ENCODE data around the gene DENND4A. TPM values are rescaled to one million over a fixed set of nuclear protein-coding genes. Genes with fewer than 3 reads are reported as not detected.

DENND4A gene
- total RNA-seq (2014; rRNA removed; shearing (Covaris generic)) = 2.9 and 4.4 TPM in 2 replicates

DNA sequence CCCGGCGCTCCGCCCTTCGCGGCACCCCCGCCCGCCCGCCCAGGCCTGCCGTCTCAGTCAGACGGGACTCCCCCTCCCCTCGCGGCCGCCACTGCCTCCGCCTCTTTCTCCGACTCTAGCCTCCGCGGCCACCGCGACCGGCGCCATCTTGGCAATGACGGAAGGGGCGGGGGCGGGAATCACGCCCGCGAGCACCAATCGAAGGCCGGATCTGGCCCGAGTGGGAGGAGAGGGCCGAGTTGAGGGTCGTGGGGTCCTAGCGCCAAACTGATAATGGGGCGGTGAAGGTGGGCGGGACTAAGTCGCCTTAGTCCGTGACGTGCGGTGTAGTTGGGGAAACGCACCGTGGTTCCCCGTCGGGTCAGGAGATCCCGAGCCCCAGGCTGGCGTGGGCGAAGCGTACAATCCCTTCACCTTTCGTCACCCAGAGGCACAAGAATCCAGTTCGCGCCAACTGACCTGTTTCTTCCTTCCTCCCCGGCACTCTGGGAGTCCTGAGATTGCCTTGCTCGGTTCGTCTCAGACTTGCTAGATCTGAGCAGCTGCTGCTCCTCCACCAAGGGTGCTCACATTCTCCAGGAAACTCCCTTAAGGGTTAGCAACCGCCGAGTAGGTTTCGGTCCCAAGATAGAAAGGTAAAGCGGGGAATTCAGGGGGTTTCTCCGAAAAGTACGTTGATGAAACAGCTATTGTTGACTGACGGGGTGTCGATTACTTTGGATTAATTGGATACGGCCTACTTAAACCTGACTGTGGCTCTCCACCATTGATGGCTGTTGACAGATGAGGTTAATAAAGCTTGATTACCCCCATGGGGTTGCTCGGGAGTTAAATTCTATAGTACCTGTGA, at the start of gene DENND4A:
Gene DENND4A (minus strand): TSS at position 156 of the 850 bp plus-strand sequence. CDS start 35,843 bp downstream, outside the sequence.
- H3K36me3 ChIP-seq (replicated peaks; ENCODE audit: control insufficient read depth, insufficient read depth, low read length) = no peaks in the 10 kb centered on the region
- peak; percentile 93 for DNase-seq
- 0 out of 2 replicates have a peak, but pooled peaks cover 2% of the 10 kb centered on the region for H3K27me3 ChIP-seq (ENCODE audit: control insufficient read depth, insufficient read depth, low read length)
- H3K4me3 ChIP-seq (ENCODE audit: insufficient read depth, low read depth, low read length) = peak within 1 kb of the TSS; percentile 87

GRCh38 chr15:65841121-65841930, 49.2 kb upstream of the DENND4A start:
- Histone ChIP-seq H3K27me3 (ENCODE audit: control insufficient read depth, insufficient read depth, low read length) (no peaks in the 10 kb centered on the region), H3K36me3 (replicated peaks; ENCODE audit: control insufficient read depth, insufficient read depth, low read length) (no peaks in the 10 kb centered on the region), H3K4me3 (ENCODE audit: insufficient read depth, low read depth, low read length) (no peak overlapping the region)
- no peak for DNase-seq

DNA sequence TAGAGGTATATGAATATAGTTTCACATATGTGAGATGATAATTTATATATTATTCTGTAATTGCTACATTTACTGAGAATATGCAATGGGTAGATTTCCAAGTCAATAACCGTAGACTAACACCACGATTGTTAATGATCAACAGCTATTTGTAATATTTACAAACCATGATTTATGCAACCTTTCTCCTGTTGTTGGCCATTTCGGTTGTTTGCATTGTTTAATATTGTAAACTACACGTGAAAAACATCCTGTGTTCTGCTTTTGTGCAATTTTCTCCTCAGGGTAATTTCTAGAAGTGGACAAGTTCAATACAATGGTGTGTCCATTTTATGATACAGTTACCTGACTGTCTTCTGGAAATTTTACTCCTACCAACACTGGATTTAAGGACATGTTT, 47.9 kb upstream of the DENND4A start:
- H3K27me3 ChIP-seq (ENCODE audit: control insufficient read depth, insufficient read depth, low read length) = no peaks in the 10 kb centered on the region
- DNase-seq = no peak
- H3K4me3 ChIP-seq (ENCODE audit: insufficient read depth, low read depth, low read length) = no peak overlapping the region
- H3K36me3 ChIP-seq (replicated peaks; ENCODE audit: control insufficient read depth, insufficient read depth, low read length) = no peaks in the 10 kb centered on the region

GRCh38 chr15:65839354-65839901, 47.3 kb upstream of the DENND4A start:
- Histone ChIP-seq H3K36me3 (replicated peaks; ENCODE audit: control insufficient read depth, insufficient read depth, low read length) (no peaks in the 10 kb centered on the region), H3K27me3 (ENCODE audit: control insufficient read depth, insufficient read depth, low read length) (no peaks in the 10 kb centered on the region), H3K4me3 (ENCODE audit: insufficient read depth, low read depth, low read length) (no peak overlapping the region)
- DNase-seq = no peak

- Histone ChIP-seq H3K27me3 (ENCODE audit: control insufficient read depth, insufficient read depth, low read length) (no peaks in the 10 kb centered on the region), H3K4me3 (ENCODE audit: insufficient read depth, low read depth, low read length) (no peak overlapping the region), H3K36me3 (replicated peaks; ENCODE audit: control insufficient read depth, insufficient read depth, low read length) (no peaks in the 10 kb centered on the region)
- DNase-seq = no peak
These were observed 45.5 kb upstream of the DENND4A start for GRCh38 chr15:65837301-65838294.

DNA sequence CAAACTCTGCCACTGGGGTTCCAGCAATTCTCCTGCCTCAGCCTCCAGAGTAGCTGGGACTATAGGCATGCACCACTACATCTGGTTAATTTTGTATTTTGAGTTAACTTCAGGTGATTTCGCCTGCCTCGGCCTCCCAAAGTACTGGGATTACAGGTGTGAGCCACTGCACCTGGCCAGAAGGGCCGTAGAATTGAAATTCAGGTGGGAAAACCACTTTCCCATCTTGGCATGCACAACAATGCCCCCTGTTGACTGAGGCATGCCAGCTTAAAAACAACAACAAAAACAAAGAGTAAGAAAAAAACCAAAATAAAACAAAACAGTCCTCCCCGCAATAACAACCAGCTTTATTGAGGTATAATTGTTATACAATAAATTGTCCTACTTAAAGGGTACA, 44.6 kb upstream of the DENND4A start:
- no peak overlapping the region for H3K4me3 ChIP-seq (ENCODE audit: insufficient read depth, low read depth, low read length)
- no peaks in the 10 kb centered on the region for H3K36me3 ChIP-seq (replicated peaks; ENCODE audit: control insufficient read depth, insufficient read depth, low read length)
- peak; percentile 14 for DNase-seq
- H3K27me3 ChIP-seq (ENCODE audit: control insufficient read depth, insufficient read depth, low read length) = no peaks in the 10 kb centered on the region

- no peak for DNase-seq
- Histone ChIP-seq H3K36me3 (replicated peaks; ENCODE audit: control insufficient read depth, insufficient read depth, low read length) (no peaks in the 10 kb centered on the region), H3K4me3 (ENCODE audit: insufficient read depth, low read depth, low read length) (no peak overlapping the region)
These were observed 43.4 kb upstream of the DENND4A start for GRCh38 chr15:65835447-65835846.

GRCh38 chr15:65834603-65835282, 42.6 kb upstream of the DENND4A start:
- Histone ChIP-seq H3K27me3 (ENCODE audit: control insufficient read depth, insufficient read depth, low read length) (no peaks in the 10 kb centered on the region), H3K4me3 (ENCODE audit: insufficient read depth, low read depth, low read length) (no peak overlapping the region), H3K36me3 (replicated peaks; ENCODE audit: control insufficient read depth, insufficient read depth, low read length) (no peaks in the 10 kb centered on the region)
- no peak for DNase-seq

More at GRCh38 chr15:65835447-65835846, 43.4 kb upstream of the DENND4A start:
- H3K27me3 ChIP-seq (ENCODE audit: control insufficient read depth, insufficient read depth, low read length) = no peaks in the 10 kb centered on the region

DNA sequence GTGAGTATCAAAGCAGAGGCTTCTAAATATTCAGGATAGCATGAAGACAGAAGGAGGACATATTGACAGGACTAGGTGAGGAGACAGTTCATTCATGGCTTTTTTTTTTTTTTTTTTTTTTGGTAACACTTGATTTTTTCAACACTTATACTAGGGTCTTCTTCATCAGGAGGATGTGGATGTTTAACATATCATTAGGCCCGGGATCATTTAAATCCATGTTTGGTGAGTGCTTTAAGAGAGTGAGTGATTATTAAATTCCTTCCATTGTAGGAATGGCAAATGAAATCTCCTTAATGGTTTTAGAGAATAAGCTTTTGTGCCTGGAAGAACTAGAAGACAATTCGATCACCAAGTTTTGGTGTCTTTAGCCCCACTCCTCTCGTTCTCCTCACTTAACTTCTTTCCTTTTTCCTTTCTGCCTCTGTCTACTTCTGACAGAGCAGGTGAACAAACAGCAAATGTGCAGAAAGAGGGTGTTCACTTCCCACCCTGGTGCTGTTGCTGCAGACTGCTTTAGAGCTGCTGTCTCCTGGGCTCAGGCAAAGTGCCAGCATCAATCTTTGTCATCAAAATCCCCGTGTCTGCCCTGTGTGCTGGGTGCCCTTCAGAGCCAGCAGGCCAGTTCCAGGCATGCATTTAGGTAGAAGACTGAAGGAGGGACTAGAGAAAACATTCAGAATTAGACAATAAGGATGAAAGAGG, 41.6 kb upstream of the DENND4A start:
- no peak overlapping the region for H3K4me3 ChIP-seq (ENCODE audit: insufficient read depth, low read depth, low read length)

DNA sequence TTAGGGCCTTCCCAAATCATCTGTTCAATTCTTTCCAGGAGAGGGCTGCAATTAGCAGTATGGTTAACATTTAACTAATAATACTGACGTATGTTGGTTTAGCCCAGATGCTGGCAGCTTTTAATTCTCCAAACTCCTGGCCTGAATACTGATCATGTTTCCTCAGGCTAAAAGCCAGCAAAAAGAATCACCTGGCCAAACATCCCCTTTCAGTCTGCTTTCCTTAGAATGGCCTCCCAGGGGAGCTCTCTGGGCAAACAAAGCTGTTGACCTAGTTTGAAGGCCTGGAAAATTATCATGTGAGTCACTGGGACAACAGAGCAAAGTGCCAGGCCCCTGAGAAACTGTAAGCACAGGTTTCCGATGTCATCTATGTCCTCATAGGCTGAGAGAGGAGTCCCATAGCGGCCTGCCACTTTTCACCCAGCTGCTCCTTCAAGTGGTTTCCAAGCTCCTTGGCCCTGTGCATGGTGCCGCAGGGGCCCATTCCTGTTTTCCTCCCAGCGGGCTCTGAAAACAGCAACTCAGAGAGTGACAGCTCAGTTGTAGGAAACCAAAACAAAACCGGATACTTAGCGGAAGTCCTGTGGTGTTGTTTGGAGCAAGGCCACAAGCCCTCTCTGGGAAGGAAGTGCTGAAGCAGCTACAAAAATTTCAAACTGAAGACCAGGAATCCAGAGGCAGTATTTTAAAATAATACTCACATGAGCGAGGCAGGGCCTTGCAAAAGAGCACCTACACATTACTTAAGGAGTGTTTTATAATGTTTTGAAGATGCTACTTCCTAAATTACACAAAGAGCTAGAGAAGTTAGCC, 40.7 kb upstream of the DENND4A start:
- no peaks in the 10 kb centered on the region for H3K27me3 ChIP-seq (ENCODE audit: control insufficient read depth, insufficient read depth, low read length)
- no peak overlapping the region for H3K4me3 ChIP-seq (ENCODE audit: insufficient read depth, low read depth, low read length)
- H3K36me3 ChIP-seq (replicated peaks; ENCODE audit: control insufficient read depth, insufficient read depth, low read length) = no peaks in the 10 kb centered on the region
- DNase-seq = peak; percentile 39

More for the DNA sequence above, 41.6 kb upstream of the DENND4A start:
- H3K36me3 ChIP-seq (replicated peaks; ENCODE audit: control insufficient read depth, insufficient read depth, low read length) = no peaks in the 10 kb centered on the region
- H3K27me3 ChIP-seq (ENCODE audit: control insufficient read depth, insufficient read depth, low read length) = no peaks in the 10 kb centered on the region
- no peak for DNase-seq

- no peak for DNase-seq
- Histone ChIP-seq H3K27me3 (ENCODE audit: control insufficient read depth, insufficient read depth, low read length) (no peaks in the 10 kb centered on the region), H3K36me3 (replicated peaks; ENCODE audit: control insufficient read depth, insufficient read depth, low read length) (no peaks in the 10 kb centered on the region), H3K4me3 (ENCODE audit: insufficient read depth, low read depth, low read length) (no peak overlapping the region)
These were observed 37.2 kb upstream of the DENND4A start for GRCh38 chr15:65829130-65829764.

GRCh38 chr15:65828585-65828984, 36.5 kb upstream of the DENND4A start:
- DNase-seq = no peak

More at GRCh38 chr15:65828585-65828984, 36.5 kb upstream of the DENND4A start:
- Histone ChIP-seq H3K36me3 (replicated peaks; ENCODE audit: control insufficient read depth, insufficient read depth, low read length) (no peaks in the 10 kb centered on the region), H3K27me3 (ENCODE audit: control insufficient read depth, insufficient read depth, low read length) (no peaks in the 10 kb centered on the region), H3K4me3 (ENCODE audit: insufficient read depth, low read depth, low read length) (no peak overlapping the region)
